ENCODE results near the gene ARHGDIB. TPM values are rescaled to one million over a fixed set of nuclear protein-coding genes. Genes with fewer than 3 reads are reported as not detected.
A peak's percentile ranks its signal among the peaks of the same experiment; 100 is the strongest.

The ARHGDIB gene
- total RNA-seq, 2 donors from 2014 or later: 0.66 to 0.95 TPM

DNA sequence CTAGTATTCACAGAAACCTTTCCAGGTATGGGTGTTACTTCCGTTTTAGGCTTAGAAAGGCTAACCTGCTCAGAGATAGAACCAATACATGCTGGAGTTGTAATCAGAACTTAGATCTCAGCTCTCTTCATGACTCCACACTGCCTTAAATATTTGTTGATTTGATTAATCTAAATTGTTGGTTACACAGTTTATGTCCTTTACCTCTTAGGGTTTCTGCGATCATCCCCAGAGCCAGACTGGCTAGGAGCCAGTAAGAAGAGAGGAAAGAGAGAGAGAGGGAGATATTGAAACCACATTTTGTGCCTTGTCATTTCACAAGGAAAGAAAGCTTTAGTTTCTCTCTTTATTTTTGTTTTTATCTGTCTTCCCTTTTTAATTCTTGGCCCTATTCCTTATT is 58.9 kb downstream of the ARHGDIB start:
- Mint-ChIP-seq H3K27ac (no peak overlapping the region), H3K27me3 (ENCODE audit: insufficient read depth) (no peaks in the 10 kb centered on the region), H3K9me3 (no peaks in the 10 kb centered on the region), H3K4me1 (peaks cover 4% of the 10 kb centered on the region), H3K36me3 (ENCODE audit: low read depth) (no peaks in the 10 kb centered on the region), H3K4me3 (no peak overlapping the region)
- Histone ChIP-seq H3K27me3 (ENCODE audit: control insufficient read depth, insufficient read depth, low read length, poor library complexity, severe bottlenecking) (no peaks in the 10 kb centered on the region), H3K9ac (ENCODE audit: extremely low read depth, low read length, poor library complexity, severe bottlenecking) (no peak overlapping the region), H3K27ac (ENCODE audit: low read depth, low read length) (no peak overlapping the region), H3K9me3 (ENCODE audit: control insufficient read depth, low read length) (no peaks in the 10 kb centered on the region), H3K4me3 (ENCODE audit: low read length) (no peak overlapping the region), H3K36me3 (ENCODE audit: control insufficient read depth, insufficient read depth, low read length) (no peaks in the 10 kb centered on the region), H3K4me1 (ENCODE audit: control insufficient read depth, insufficient read depth, low read length) (no peaks in the 10 kb centered on the region)
- DNase-seq: no peak
- TF ChIP-seq, protein P1, sequence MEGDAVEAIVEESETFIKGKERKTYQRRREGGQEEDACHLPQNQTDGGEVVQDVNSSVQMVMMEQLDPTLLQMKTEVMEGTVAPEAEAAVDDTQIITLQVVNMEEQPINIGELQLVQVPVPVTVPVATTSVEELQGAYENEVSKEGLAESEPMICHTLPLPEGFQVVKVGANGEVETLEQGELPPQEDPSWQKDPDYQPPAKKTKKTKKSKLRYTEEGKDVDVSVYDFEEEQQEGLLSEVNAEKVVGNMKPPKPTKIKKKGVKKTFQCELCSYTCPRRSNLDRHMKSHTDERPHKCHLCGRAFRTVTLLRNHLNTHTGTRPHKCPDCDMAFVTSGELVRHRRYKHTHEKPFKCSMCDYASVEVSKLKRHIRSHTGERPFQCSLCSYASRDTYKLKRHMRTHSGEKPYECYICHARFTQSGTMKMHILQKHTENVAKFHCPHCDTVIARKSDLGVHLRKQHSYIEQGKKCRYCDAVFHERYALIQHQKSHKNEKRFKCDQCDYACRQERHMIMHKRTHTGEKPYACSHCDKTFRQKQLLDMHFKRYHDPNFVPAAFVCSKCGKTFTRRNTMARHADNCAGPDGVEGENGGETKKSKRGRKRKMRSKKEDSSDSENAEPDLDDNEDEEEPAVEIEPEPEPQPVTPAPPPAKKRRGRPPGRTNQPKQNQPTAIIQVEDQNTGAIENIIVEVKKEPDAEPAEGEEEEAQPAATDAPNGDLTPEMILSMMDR (conservative IDR thresholded peaks at IDR 0.05): no peak
- 88 to 100% methylated on average over 2 of the region's 2 CpGs for WGBS, 2 experiments (ENCODE audit: insufficient coverage in 1 of 2, insufficient read length in 1 of 2)

DNA sequence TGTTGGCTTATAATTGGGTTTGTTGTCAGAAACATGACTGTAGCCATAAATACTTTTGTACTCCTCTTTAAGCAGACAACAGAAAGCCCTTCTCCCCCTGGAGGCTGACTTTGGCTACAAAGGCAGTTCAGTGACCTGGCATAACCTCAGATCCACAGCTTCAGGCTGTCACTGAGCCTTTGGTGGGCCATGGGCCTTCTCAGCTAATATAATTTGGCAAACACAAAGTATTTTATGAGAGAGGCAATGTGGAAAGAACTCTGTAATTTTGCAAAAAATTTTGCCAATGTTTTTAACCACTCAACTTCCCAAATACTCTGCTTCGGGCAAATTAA is 60.2 kb downstream of the ARHGDIB start:
- H3K36me3 ChIP-seq (ENCODE audit: control insufficient read depth, insufficient read depth, low read length): no peaks in the 10 kb centered on the region
- no peak overlapping the region for H3K4me3 ChIP-seq (ENCODE audit: low read length)
- WGBS, 2 experiments (ENCODE audit: insufficient coverage in 1 of 2, insufficient read length in 1 of 2): 92 to 100% methylated on average over 1 of the region's 1 CpG

DNA sequence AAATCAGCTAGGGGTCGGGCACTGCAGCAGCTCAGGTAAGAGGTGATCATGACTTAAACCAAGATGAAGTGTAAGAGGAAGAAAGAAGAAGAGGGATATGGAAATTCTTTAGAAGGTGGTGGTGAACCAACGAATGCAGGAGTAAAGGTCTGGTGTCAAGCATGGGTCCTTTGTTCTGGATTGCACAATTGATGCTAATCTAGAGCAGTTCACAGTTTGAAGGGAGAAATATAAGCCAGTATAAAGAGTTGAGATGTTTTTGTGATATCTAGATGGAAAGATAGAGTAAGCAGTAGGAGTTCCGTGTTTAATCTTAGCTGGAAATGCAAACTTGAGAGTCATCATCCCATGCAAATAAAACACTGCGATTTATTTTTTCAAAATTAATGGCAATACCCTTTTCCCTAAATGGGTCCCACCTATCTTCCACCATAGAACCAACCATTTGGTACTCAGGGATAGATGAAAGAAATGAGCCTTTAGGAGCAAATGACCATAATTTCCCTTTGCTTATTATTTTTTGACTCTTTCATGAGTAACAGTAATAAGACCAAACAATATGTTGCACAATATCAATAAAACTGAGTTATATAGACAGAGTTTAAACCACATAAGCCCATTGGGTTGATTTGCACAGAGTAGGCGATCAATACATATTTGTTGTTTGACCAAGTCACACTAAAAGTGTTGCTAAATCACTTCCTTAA is 60.7 kb downstream of the ARHGDIB start:
- Mint-ChIP-seq H3K27ac (no peak overlapping the region), H3K27me3 (ENCODE audit: insufficient read depth) (no peaks in the 10 kb centered on the region), H3K4me1 (peaks cover 3% of the 10 kb centered on the region), H3K4me3 (no peak overlapping the region), H3K9me3 (no peaks in the 10 kb centered on the region), H3K36me3 (ENCODE audit: low read depth) (no peaks in the 10 kb centered on the region)
- TF ChIP-seq, protein P1 (conservative IDR thresholded peaks at IDR 0.05): no peak
- Histone ChIP-seq H3K4me1 (ENCODE audit: control insufficient read depth, insufficient read depth, low read length) (no peaks in the 10 kb centered on the region), H3K36me3 (ENCODE audit: control insufficient read depth, insufficient read depth, low read length) (no peaks in the 10 kb centered on the region), H3K27ac (ENCODE audit: low read depth, low read length) (no peak overlapping the region), H3K9me3 (ENCODE audit: control insufficient read depth, low read length) (no peaks in the 10 kb centered on the region), H3K27me3 (ENCODE audit: control insufficient read depth, insufficient read depth, low read length, poor library complexity, severe bottlenecking) (no peaks in the 10 kb centered on the region), H3K9ac (ENCODE audit: extremely low read depth, low read length, poor library complexity, severe bottlenecking) (no peak overlapping the region), H3K4me3 (ENCODE audit: low read length) (no peak overlapping the region)
- WGBS, 2 experiments (ENCODE audit: insufficient coverage in 1 of 2, insufficient read length in 1 of 2): 90% methylated on average over 3 to 5 of the region's 5 CpGs
- DNase-seq: no peak

More for the DNA sequence above, 60.2 kb downstream of the ARHGDIB start:
- H3K27ac ChIP-seq (ENCODE audit: low read depth, low read length): no peak overlapping the region
- H3K9ac ChIP-seq (ENCODE audit: extremely low read depth, low read length, poor library complexity, severe bottlenecking): no peak overlapping the region
- Mint-ChIP-seq H3K4me1 (peaks cover 3% of the 10 kb centered on the region), H3K36me3 (ENCODE audit: low read depth) (no peaks in the 10 kb centered on the region), H3K9me3 (no peaks in the 10 kb centered on the region), H3K27me3 (ENCODE audit: insufficient read depth) (no peaks in the 10 kb centered on the region), H3K4me3 (no peak overlapping the region), H3K27ac (no peak overlapping the region)
- DNase-seq: peak; percentile 72
- no peaks in the 10 kb centered on the region for H3K4me1 ChIP-seq (ENCODE audit: control insufficient read depth, insufficient read depth, low read length)
- H3K9me3 ChIP-seq (ENCODE audit: control insufficient read depth, low read length): no peaks in the 10 kb centered on the region
- H3K27me3 ChIP-seq (ENCODE audit: control insufficient read depth, insufficient read depth, low read length, poor library complexity, severe bottlenecking): no peaks in the 10 kb centered on the region
- TF ChIP-seq, protein P1 (conservative IDR thresholded peaks at IDR 0.05): peak; percentile 80

Measured in endodermal cell (in vitro differentiated cells).